ENCODE results near the gene HSFX4. TPM values are rescaled to one million over a fixed set of nuclear protein-coding genes. Genes with fewer than 3 reads are reported as not detected.

The HSFX4 gene
- polyA plus RNA-seq, 2 of the 4 experiments (the other 2 are of a cell fraction), result not detected

DNA sequence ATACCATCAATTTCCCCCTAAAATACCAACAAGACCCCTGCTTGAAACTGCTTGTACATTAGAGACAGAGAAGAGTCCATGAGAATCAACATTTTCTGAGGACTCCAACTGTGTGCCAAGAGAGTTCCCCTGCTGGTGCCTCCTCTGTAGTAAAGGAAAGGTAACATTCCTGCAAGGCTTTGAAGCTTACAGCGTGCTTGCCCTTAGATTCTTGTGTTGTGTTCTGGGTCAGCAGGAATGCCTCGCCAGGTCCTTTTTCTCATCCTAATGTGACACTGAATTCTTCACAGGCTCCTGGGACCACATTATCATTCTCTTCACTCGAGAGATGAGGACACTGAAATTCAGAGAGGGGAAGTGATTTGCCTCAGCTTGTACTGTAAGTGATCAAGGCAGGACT is 18.6 kb downstream of the HSFX4 start:
- ChIA-PET CTCF (interaction anchor here (0.7 to 1.7 kb wide), 4 partner anchors 14 to 769 kb away, joined by 3 to 4 read pairs (median 3); no protein-coding TSS in a partner anchor), POLR2A (no interaction called here)
- no peaks in the 10 kb centered on the region for H3K9me3 ChIP-seq
- 90% methylated on average over 3 of the region's 3 CpGs for WGBS (ENCODE audit: missing lambda C conversion rate)
- no peak overlapping the region for H3K27ac ChIP-seq
- TF ChIP-seq BHLHE40 (IDR thresholded peaks at IDR 0.05; ENCODE audit: low read depth, low read length), result no peak
- TF ChIP-seq JUNB (IDR thresholded peaks at IDR 0.05), result no peak
- no peak for TF ChIP-seq KDM5A (IDR thresholded peaks at IDR 0.05)
- no peak for TF ChIP-seq MYC (IDR thresholded peaks at IDR 0.05; ENCODE audit: borderline replicate concordance, low read length)
- TF ChIP-seq HOXA7 (CRISPR knock-in tag; IDR thresholded peaks at IDR 0.05), result no peak
- TF ChIP-seq HEYL (CRISPR knock-in tag; IDR thresholded peaks at IDR 0.05), result no peak
- TF ChIP-seq NR3C1 (IDR thresholded peaks at IDR 0.05), result no peak
- no peak for TF ChIP-seq FOXS1 (CRISPR knock-in tag; IDR thresholded peaks at IDR 0.05)
- no peak for TF ChIP-seq NPAS2 (CRISPR knock-in tag; IDR thresholded peaks at IDR 0.05; ENCODE audit: borderline replicate concordance)
- TF ChIP-seq ZNF302 (CRISPR knock-in tag; IDR thresholded peaks at IDR 0.05), result no peak
- TF ChIP-seq SREBF2 (IDR thresholded peaks at IDR 0.05), result no peak
- no peak for TF ChIP-seq HDAC2 (IDR thresholded peaks at IDR 0.05)
- TF ChIP-seq POLR2A (IDR thresholded peaks at IDR 0.05; ENCODE audit: low read length), result no peak
- TF ChIP-seq NFE2L2 (conservative IDR thresholded peaks at IDR 0.05; ENCODE audit: low read length), result no peak
- TF ChIP-seq CHD4 (IDR thresholded peaks at IDR 0.05; ENCODE audit: borderline replicate concordance), result no peak
- no peak for TF ChIP-seq RARB (CRISPR knock-in tag; IDR thresholded peaks at IDR 0.05)
- no peak for TF ChIP-seq ESRRA (IDR thresholded peaks at IDR 0.05; ENCODE audit: borderline replicate concordance, low read length)
- no peak for TF ChIP-seq TFCP2L1 (CRISPR knock-in tag; IDR thresholded peaks at IDR 0.05)
- FAIRE-seq (no peak), ATAC-seq (no peak), DNase-seq (ENCODE audit: low read depth in 1 of 2, low spot score in 1 of 2) (no peak)
- no peak overlapping the region for H3K4me3 ChIP-seq
- no peak overlapping the region for H3K4me2 ChIP-seq
- H3K4me1 ChIP-seq, result no peaks in the 10 kb centered on the region

- Histone ChIP-seq H3K27ac (no peak overlapping the region), H3K4me1 (no peaks in the 10 kb centered on the region), H3K4me3 (no peak overlapping the region), H3K4me2 (no peak overlapping the region), H3K9me3 (no peaks in the 10 kb centered on the region)
- ATAC-seq, result no peak
- no peak for DNase-seq (ENCODE audit: low read depth in 1 of 2, low spot score in 1 of 2)
- 78% methylated on average over 6 of the region's 6 CpGs for WGBS (ENCODE audit: missing lambda C conversion rate)
- peak; percentile 86 for FAIRE-seq
- ChIA-PET POLR2A (interaction anchor here (1.6 kb wide), 1 partner anchor 10 kb away, joined by 4 read pairs; no protein-coding TSS in a partner anchor), CTCF (interaction anchor here (0.6 to 3.0 kb wide), 17 partner anchors 9 to 784 kb away, joined by 3 to 13 read pairs (median 3); partner anchors contain the start of gene MAMLD1)
- TF ChIP-seq, protein P1, sequence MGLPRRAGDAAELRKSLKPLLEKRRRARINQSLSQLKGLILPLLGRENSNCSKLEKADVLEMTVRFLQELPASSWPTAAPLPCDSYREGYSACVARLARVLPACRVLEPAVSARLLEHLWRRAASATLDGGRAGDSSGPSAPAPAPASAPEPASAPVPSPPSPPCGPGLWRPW (IDR thresholded peaks at IDR 0.05), result no peak
- TF ChIP-seq SMC3 (IDR thresholded peaks at IDR 0.05) (no peak), TFCP2L1 (CRISPR knock-in tag; IDR thresholded peaks at IDR 0.05) (no peak), CEBPB (IDR thresholded peaks at IDR 0.05) (no peak), EP300 (IDR thresholded peaks at IDR 0.05) (no peak), TP53 (CRISPR knock-in tag; IDR thresholded peaks at IDR 0.05) (no peak), HEYL (CRISPR knock-in tag; IDR thresholded peaks at IDR 0.05) (no peak), SREBF2 (IDR thresholded peaks at IDR 0.05) (no peak), ELK1 (IDR thresholded peaks at IDR 0.05; ENCODE audit: low read depth, low read length) (no peak), HOXB5 (CRISPR knock-in tag; IDR thresholded peaks at IDR 0.05) (no peak)
- TF ChIP-seq, protein P2, sequence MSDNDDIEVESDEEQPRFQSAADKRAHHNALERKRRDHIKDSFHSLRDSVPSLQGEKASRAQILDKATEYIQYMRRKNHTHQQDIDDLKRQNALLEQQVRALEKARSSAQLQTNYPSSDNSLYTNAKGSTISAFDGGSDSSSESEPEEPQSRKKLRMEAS (IDR thresholded peaks at IDR 0.05), result no peak
Measured at GRCh38 chrX:149949743-149950436, 20.5 kb downstream of the HSFX4 start.
